Stomach (tissue), 19 donors: ENCODE data around the gene F7. TPM values are rescaled to one million over a fixed set of nuclear protein-coding genes. Genes with fewer than 3 reads are reported as not detected.
"Not testable (repeated sequence)": the region's sequence is repeated elsewhere in the genome, so short reads cannot be mapped to it uniquely, and the experiment has no call there.

Experiments used
- DNase-seq, 2 donors: peaks; one replicate each; pipeline versions ENCODE4 v3.0.0 to v3.0.0-alpha.2; 2013 to 2019
- H3K27ac ChIP-seq, 5 donors: fragments of 200-600 bp in 4 of 5; sonication (generic) in 4 of 5; one replicate each; pipeline ENCODE4 v1.5.1; 2013 to 2019; ENCODE audit warnings: mild to moderate bottlenecking in 1 of 5, moderate library complexity in 1 of 5
- H3K27me3 ChIP-seq, 3 donors: fragments of 200-600 bp; sonication (generic); one replicate each; pipeline ENCODE4 v1.5.1; 2017 to 2019; ENCODE audit warnings: mixed run types in 1 of 3
- H3K36me3 ChIP-seq, 4 donors: fragments of 200-600 bp; sonication (generic); 1 replicate in 3 of 4; 2 replicates in 1 of 4; pipeline ENCODE4 v1.5.1; 2016 to 2019
- H3K4me1 ChIP-seq, 4 donors: fragments of 200-600 bp; sonication (generic); one replicate each; pipeline ENCODE4 v1.5.1; 2016 to 2019
- H3K4me3 ChIP-seq, 4 donors: fragments of 200-600 bp; sonication (generic) in 3 of 4; one replicate each; pipeline ENCODE4 v1.5.1; 2016 to 2019; ENCODE audit warnings: mild to moderate bottlenecking in 1 of 4
- H3K9me3 ChIP-seq, 4 donors: fragments of 200-600 bp; sonication (generic); one replicate each; pipeline ENCODE4 v1.5.1; 2016 to 2019
- EP300 ChIP-seq: sonication (generic); formaldehyde crosslinking; IDR thresholded peaks from one replicate; pipeline ENCODE4 v1.6.1; 2017; ENCODE audit warnings: antibody characterized with exemption
- POLR2A ChIP-seq, 4 donors: fragments of 450-650 bp; IDR thresholded peaks; one replicate each; pipeline ENCODE4 v1.6.1; 2016; ENCODE audit warnings: antibody characterized with exemption in 4 of 4, control low read depth in 2 of 4, mild to moderate bottlenecking in 1 of 4, moderate library complexity in 1 of 4
- POLR2AphosphoS5 ChIP-seq, 3 donors: sonication (generic); formaldehyde crosslinking; IDR thresholded peaks; one replicate each; pipeline ENCODE4 v1.6.1; 2016; ENCODE audit warnings: antibody characterized with exemption in 3 of 3
- WGBS, 5 donors: extraction: QIAGEN DNeasy Blood & Tissue Kit in 3 of 5; methylation state at CpG; one replicate each; pipeline versions ENCODE4 v1.1.5 to v1.1.7; 2013 to 2018; 5-methylcytosine and 5-hydroxymethylcytosine counted together
- intact Hi-C: fragments of 100-400 bp; cut with DNase I; formaldehyde crosslinking; loops from one replicate; pipeline ENCODE4 v1.15.1; 2023; ENCODE audit warnings: low total_unique reads
- long read RNA-seq, 10 donors: transcript quantifications; one replicate each; lab custom pipeline, GENCODE V29; 2026
- polyA plus RNA-seq, 3 donors: library from polyadenylated mRNA; stranded (reverse); fragments of 200-250 nt; gene quantifications; one replicate each; pipeline ENCODE4 v1.2.3, GENCODE V29; 2013
- total RNA-seq, 5 donors: library from RNA; depleted of rRNA; stranded (reverse); fragments of >200 nt; gene quantifications; one replicate each; pipeline versions ENCODE4 v1.1.0 to v1.2.3, GENCODE V29; 2014 to 2016
- TF ChIP-seq, protein P1 (sequence below), 7 experiments: fragments of 450-650 bp in 4 of 7; fragments of 200-600 bp in 3 of 7; sonication (generic) in 3 of 7; IDR thresholded peaks; one replicate each; pipeline ENCODE4 v1.5.1; 2016 to 2019; ENCODE audit warnings: antibody characterized with exemption in 7 of 7, control low read depth in 2 of 7, mild to moderate bottlenecking in 1 of 7
- donor health status: healthy with polysubstance abuse.
- donor health status: Bipolar disorder and iron deficiency.
- donor health status: healthy.

The F7 gene
- total RNA-seq = not detected
- polyA plus RNA-seq = under 1 TPM in 1 of 3 donors, not detected in 2; 0.10 TPM
- long read RNA-seq, donor 1 = 0 reads
- long read RNA-seq, donor 2 = 0 reads
- long read RNA-seq, donor 3 = 0 reads
- long read RNA-seq, donor 4 = 0 reads
- long read RNA-seq, donor 5 = 0 reads
- long read RNA-seq, donor 6 = 0 reads
- long read RNA-seq, donor 7 = 0 reads
- long read RNA-seq, donor 8, partial matches to known transcripts = 0 of 1 reads
- long read RNA-seq, donor 8, other reads (novel, unspliced or antisense) = 0 of 1 reads
- long read RNA-seq, donor 9 = 0 reads
- long read RNA-seq, donor 10 = 0 reads

DNA sequence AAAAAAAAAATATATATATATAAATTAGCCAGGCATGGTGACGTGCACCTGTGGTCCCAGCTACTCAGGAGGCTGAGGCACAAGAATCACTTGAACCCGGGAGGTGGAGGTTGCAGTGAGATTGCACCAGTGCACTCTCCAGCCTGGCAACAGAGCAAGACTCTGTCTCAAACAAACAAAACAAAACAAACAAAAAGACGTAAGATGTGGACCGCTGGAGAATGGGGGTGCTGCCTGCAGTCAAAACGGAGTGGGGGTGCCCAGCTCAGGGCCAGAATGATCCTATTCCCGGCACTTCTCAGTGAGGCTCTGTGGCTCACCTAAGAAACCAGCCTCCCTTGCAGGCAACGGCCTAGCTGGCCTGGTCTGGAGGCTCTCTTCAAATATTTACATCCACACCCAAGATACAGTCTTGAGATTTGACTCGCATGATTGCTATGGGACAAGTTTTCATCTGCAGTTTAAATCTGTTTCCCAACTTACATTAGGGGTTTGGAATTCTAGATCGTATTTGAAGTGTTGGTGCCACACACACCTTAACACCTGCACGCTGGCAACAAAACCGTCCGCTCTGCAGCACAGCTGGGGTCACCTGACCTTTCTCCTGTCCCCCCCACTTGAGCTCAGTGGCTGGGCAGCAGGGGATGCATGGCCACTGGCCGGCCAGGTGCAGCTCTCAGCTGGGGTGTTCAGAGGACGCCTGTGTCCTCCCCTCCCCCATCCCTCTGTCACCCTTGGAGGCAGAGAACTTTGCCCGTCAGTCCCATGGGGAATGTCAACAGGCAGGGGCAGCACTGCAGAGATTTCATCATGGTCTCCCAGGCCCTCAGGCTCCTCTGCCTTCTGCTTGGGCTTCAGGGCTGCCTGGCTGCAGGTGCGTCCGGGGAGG is at the start of gene F7:
F7 (plus strand) TSS at position 760 of the 889 bp plus-strand sequence; CDS start at position 811, 51 bp downstream.
- H3K27me3 ChIP-seq = peaks cover 10 to 40% (median 12%) of the 10 kb centered on the region in 3 donors
- H3K27ac ChIP-seq = no peak within 1 kb of the TSS
- peaks cover 9 to 21% (median 16%) of the 10 kb centered on the region in 4 donors for H3K4me1 ChIP-seq
- TF ChIP-seq, protein P1, sequence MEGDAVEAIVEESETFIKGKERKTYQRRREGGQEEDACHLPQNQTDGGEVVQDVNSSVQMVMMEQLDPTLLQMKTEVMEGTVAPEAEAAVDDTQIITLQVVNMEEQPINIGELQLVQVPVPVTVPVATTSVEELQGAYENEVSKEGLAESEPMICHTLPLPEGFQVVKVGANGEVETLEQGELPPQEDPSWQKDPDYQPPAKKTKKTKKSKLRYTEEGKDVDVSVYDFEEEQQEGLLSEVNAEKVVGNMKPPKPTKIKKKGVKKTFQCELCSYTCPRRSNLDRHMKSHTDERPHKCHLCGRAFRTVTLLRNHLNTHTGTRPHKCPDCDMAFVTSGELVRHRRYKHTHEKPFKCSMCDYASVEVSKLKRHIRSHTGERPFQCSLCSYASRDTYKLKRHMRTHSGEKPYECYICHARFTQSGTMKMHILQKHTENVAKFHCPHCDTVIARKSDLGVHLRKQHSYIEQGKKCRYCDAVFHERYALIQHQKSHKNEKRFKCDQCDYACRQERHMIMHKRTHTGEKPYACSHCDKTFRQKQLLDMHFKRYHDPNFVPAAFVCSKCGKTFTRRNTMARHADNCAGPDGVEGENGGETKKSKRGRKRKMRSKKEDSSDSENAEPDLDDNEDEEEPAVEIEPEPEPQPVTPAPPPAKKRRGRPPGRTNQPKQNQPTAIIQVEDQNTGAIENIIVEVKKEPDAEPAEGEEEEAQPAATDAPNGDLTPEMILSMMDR (IDR thresholded peaks at IDR 0.05) = no peak
- TF ChIP-seq POLR2AphosphoS5 (IDR thresholded peaks at IDR 0.05) (no peak), POLR2A (IDR thresholded peaks at IDR 0.05) (no peak), EP300 (no peak)
- H3K36me3 ChIP-seq = no peaks in the 10 kb centered on the region
- H3K9me3 ChIP-seq = no peaks in the 10 kb centered on the region
- H3K4me3 ChIP-seq = no peak within 1 kb of the TSS
- WGBS, 5 donors = 25 to 43% (median 35%) methylated on average over 16 to 17 of the region's 17 CpGs
- intact Hi-C loops = no loop called here
- peak in 1 of 2 donors; percentile 75 for DNase-seq

DNA sequence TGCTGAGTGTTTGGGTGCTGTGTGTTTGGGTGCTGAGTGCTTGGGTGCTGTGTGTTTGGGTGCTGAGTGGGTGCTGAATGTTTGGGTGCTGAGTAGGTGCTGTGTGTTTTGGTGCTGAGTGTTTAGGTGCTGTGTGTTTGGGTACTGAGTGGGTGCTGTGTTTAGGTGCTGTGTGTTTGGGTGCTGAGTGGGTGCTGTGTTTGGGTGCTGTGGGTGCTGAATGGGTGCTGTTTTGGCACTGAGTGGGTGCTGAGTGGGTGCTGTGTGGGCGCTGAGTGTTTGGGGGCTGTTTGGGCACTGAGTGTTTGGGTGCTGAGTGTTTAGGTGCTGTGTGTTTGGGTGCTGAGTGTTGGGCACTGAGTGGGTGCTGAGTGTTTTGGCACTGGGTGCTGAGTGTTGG is 48.5 kb upstream of the F7 start:
- H3K27ac ChIP-seq = no peak overlapping the region
- peaks cover 0 to 20% (median 0%) of the 10 kb centered on the region in 3 donors for H3K27me3 ChIP-seq
- TF ChIP-seq POLR2A (IDR thresholded peaks at IDR 0.05) (no peak), POLR2AphosphoS5 (IDR thresholded peaks at IDR 0.05) (no peak), EP300 (no peak)
- TF ChIP-seq, protein P1 (IDR thresholded peaks at IDR 0.05) = no peak
- no peaks in the 10 kb centered on the region for H3K4me1 ChIP-seq
- WGBS, 5 donors = 91 to 100% (median 100%) methylated on average over 1 of the region's 1 CpG
- no peaks in the 10 kb centered on the region for H3K9me3 ChIP-seq
- no peak overlapping the region for H3K4me3 ChIP-seq
- no peak for DNase-seq
- intact Hi-C loops = no loop called here
- peaks cover 0 to 31% (median 13%) of the 10 kb centered on the region in 4 donors for H3K36me3 ChIP-seq

DNA sequence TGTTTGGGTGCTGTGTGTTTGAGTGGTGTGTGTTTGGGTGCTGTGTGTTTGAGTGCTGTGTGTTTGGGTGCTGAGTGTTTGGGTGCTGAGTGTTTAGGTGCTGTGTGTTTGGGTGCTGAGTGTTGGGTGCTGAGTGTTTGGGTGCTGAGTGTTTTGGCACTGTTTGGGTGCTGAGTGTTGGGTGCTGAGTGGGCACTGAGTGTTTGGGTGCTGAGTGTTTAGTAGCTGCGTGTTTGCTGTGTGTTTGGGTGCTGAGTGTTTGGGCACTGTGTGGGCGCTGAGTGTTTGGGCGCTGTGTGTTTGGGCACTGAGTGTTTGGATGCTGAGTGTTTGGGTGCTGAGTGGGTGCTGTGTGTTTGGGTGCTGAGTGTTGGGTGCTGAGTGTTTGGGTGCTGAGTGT is 48.0 kb upstream of the F7 start:
- H3K27ac ChIP-seq, H3K4me1 ChIP-seq, H3K4me3 ChIP-seq, intact Hi-C loops, DNase-seq, H3K9me3 ChIP-seq: not testable (repeated sequence)
- peaks cover 0 to 27% (median 13%) of the 10 kb centered on the region in 4 donors for H3K36me3 ChIP-seq
- peaks cover 0 to 16% (median 0%) of the 10 kb centered on the region in 3 donors for H3K27me3 ChIP-seq
- WGBS, 5 donors = 95 to 100% (median 97%) methylated on average over 3 of the region's 3 CpGs

DNA sequence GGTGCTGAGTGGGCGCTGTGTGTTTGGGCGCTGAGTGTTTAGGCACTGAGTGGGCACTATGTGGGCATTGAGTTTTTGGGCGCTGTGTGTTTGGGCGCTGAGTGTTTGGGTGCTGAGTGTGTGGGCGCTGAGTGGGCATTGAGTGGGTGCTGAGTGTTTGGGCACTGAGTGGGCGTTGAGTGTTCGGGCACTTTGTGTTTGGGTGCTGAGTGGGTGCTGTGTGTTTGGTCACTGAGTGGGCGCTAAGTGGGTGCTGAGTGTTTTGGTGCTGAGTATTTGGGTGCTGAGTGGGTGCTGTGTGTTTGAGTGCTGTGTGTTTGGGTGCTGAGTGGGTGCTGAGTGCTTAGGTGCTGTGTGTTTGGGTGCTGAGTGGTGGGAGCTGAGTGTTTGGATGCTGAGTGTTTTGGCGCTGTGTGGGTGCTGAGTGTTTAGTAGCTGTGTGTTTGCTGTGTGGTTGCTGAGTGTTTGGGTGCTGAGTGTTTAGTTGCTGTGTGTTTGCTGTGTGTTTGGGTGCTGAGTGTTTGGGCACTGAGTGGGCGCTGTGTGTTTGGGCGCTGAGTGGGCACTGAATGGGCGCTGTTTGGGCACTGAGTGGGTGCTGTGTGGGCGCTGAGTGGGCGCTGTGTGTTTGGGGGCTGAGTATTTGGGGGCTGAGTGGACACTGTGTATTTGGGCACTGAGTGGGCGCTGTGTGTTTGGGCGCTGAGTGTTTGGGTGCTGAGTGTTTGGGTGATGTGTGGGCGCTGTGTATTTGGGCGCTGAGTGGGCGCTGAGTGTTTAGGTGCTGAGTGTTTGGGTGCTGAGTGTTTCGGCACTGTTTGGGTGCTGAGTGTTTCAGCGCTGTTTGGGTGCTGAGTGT is 47.2 kb upstream of the F7 start:
- TF ChIP-seq POLR2A (IDR thresholded peaks at IDR 0.05) (no peak), EP300 (no peak), POLR2AphosphoS5 (IDR thresholded peaks at IDR 0.05) (no peak)
- TF ChIP-seq, protein P1 (IDR thresholded peaks at IDR 0.05) = no peak
- WGBS, 5 donors = 91 to 93% (median 92%) methylated on average over 21 of the region's 21 CpGs
- Histone ChIP-seq H3K9me3 (no peaks in the 10 kb centered on the region), H3K27ac (no peak overlapping the region), H3K27me3 (peaks cover 0 to 11% (median 0%) of the 10 kb centered on the region in 3 donors), H3K4me1 (no peaks in the 10 kb centered on the region), H3K4me3 (no peak overlapping the region), H3K36me3 (peaks cover 0 to 27% (median 21%) of the 10 kb centered on the region in 4 donors)
- no peak for DNase-seq
- intact Hi-C loops = no loop called here
